GM18502 (cell line): ENCODE measurements around the gene DRD4.

Experiments
- ATAC-seq: cut with Tn5 transposase; IDR thresholded peaks from one replicate; pipeline ENCODE4 v1.9.1; 2021; ENCODE audit warnings: mild to moderate bottlenecking; ENCODE audit not compliant: unreplicated experiment, poor library complexity

DRD4 gene

GRCh38 chr11:609341-609811, 27.7 kb upstream of the DRD4 start:
- ATAC-seq: no peak

GRCh38 chr11:610146-610801, 26.8 kb upstream of the DRD4 start:
- ATAC-seq: no peak

GRCh38 chr11:611001-611996, 25.8 kb upstream of the DRD4 start:
- no peak for ATAC-seq

GRCh38 chr11:612201-612960, 24.7 kb upstream of the DRD4 start:
- no peak for ATAC-seq

- no peak for ATAC-seq
Measured at GRCh38 chr11:612961-613300, 24.1 kb upstream of the DRD4 start.

GRCh38 chr11:613369-613968, 23.6 kb upstream of the DRD4 start:
- ATAC-seq: no peak

GRCh38 chr11:614021-614622, 22.9 kb upstream of the DRD4 start:
- no peak for ATAC-seq

- no peak for ATAC-seq
Measured at GRCh38 chr11:614623-615503, 22.2 kb upstream of the DRD4 start.

- peak; percentile 80 for ATAC-seq
Measured at GRCh38 chr11:615504-616319, 21.4 kb upstream of the DRD4 start, which contains the start of gene IRF7. Gene IRF7 (minus strand): TSS chr11:615950. CDS start chr11:615364, 586 bp downstream.

GRCh38 chr11:616320-617198, 20.5 kb upstream of the DRD4 start:
- ATAC-seq: no peak

GRCh38 chr11:617199-617911, 19.7 kb upstream of the DRD4 start:
- no peak for ATAC-seq

GRCh38 chr11:617912-618682, 19.0 kb upstream of the DRD4 start:
- no peak for ATAC-seq

- ATAC-seq: no peak
Measured at GRCh38 chr11:618856-619627, 18.0 kb upstream of the DRD4 start.

- no peak for ATAC-seq
Measured at GRCh38 chr11:619628-620050, 17.4 kb upstream of the DRD4 start.

- ATAC-seq: no peak
Measured at GRCh38 chr11:620201-620600, 16.9 kb upstream of the DRD4 start.
